Tibial nerve (tissue), 4 donors: ENCODE measurements around the gene ATP9B. TPM values are rescaled to one million over a fixed set of nuclear protein-coding genes. Genes with fewer than 3 reads are reported as not detected.
A peak's percentile ranks its signal among the peaks of the same experiment; 100 is the strongest.

ENCODE experiments used
- DNase-seq, 2 donors: peaks; one replicate each; pipeline ENCODE4 v3.0.0-alpha.2; 2019; ENCODE audit warnings: low spot score in 2 of 2
- H3K27ac ChIP-seq, 4 donors: fragments of 200-600 bp; sonication (generic) in 3 of 4; one replicate each; pipeline ENCODE4 v1.5.1; 2017 to 2019; ENCODE audit warnings: mild to moderate bottlenecking in 1 of 4
- H3K27me3 ChIP-seq, 2 donors: fragments of 200-600 bp; sonication (generic) in 1 of 2; one replicate each; pipeline versions ENCODE4 v1.5.1 to v1.6.0; 2017 to 2019
- H3K36me3 ChIP-seq, 3 donors: fragments of 200-600 bp; sonication (generic); one replicate each; pipeline ENCODE4 v1.5.1; 2018 to 2019
- H3K4me1 ChIP-seq, 4 donors: fragments of 200-600 bp; sonication (generic) in 3 of 4; one replicate each; pipeline ENCODE4 v1.5.1; 2017 to 2019
- H3K4me3 ChIP-seq, 4 donors: fragments of 200-600 bp; sonication (generic) in 3 of 4; one replicate each; pipeline ENCODE4 v1.5.1; 2017 to 2019; ENCODE audit warnings: mild to moderate bottlenecking in 1 of 4, moderate library complexity in 1 of 4
- H3K9me3 ChIP-seq, 4 donors: fragments of 200-600 bp; sonication (generic) in 3 of 4; one replicate each; pipeline ENCODE4 v1.5.1; 2017 to 2019
- EP300 ChIP-seq, 2 donors: sonication (generic); formaldehyde crosslinking; IDR thresholded peaks; one replicate each; pipeline ENCODE4 v1.6.1; 2017; ENCODE audit warnings: antibody characterized with exemption in 2 of 2, mild to moderate bottlenecking in 1 of 2
- POLR2A ChIP-seq, 2 donors: fragments of 450-650 bp; IDR thresholded peaks; one replicate each; pipeline ENCODE4 v1.6.1; 2017; ENCODE audit warnings: antibody characterized with exemption in 2 of 2, mild to moderate bottlenecking in 2 of 2, moderate library complexity in 2 of 2
- WGBS, 2 donors: methylation state at CpG; one replicate each; pipeline ENCODE4 v1.1.5; 2018; 5-methylcytosine and 5-hydroxymethylcytosine counted together
- total RNA-seq, 4 donors: library from RNA; depleted of rRNA; stranded (reverse); fragments of >200 nt; gene quantifications; one replicate each; pipeline ENCODE4 v1.1.0, GENCODE V29; 2016
- TF ChIP-seq, protein P1 (sequence below), 5 experiments: fragments of 200-600 bp in 3 of 5; fragments of 450-650 bp in 2 of 5; sonication (generic) in 3 of 5; IDR thresholded peaks; one replicate each; pipeline ENCODE4 v1.5.1; 2016 to 2019; ENCODE audit warnings: antibody characterized with exemption in 5 of 5, mild to moderate bottlenecking in 3 of 5, moderate library complexity in 2 of 5

Gene ATP9B
- total RNA-seq, 4 donors from 2014 or later = 56.9 to 68.7 (median 59.8) TPM

DNA sequence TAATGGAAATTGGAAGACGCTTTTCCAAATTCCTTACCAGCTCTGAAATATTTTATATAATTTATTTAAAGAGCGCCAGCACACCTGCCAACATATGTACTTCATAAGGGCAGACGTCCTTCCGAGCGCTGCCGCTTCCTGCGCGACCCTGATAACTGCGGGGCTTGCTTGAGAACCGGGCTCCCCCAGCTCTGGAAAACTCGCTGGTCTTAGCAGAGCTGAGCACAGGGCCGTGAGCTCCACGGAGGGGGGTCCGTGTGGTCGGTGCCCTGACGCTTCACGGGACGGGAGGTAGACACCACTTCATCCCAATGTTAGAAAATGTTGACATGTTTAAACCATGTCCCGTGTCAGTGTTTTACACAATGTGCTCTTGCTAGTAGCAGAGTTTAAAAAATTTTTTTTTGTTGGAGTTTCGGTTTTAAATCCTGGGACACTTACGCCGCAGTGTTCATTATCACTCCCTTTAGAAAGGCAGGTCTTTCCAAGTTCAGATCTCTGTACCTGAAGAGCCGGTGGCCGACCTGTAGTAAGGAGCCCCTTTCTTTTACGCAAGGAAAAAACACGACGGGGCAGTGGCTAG is 328.1 kb downstream of the ATP9B start:
- Histone ChIP-seq H3K4me1 (peaks cover 0 to 71% (median 40%) of the 10 kb centered on the region in 4 donors), H3K36me3 (no peaks in the 10 kb centered on the region), H3K9me3 (no peaks in the 10 kb centered on the region), H3K4me3 (peak overlapping the region; percentile 41 to 76 (median 52)), H3K27ac (peak overlapping the region; percentile 80 to 98 (median 94)), H3K27me3 (no peaks in the 10 kb centered on the region)
- WGBS, 2 donors = 65 to 72% methylated on average over 24 to 27 of the region's 27 CpGs
- TF ChIP-seq POLR2A (IDR thresholded peaks at IDR 0.05) = no peak
- TF ChIP-seq, protein P1, sequence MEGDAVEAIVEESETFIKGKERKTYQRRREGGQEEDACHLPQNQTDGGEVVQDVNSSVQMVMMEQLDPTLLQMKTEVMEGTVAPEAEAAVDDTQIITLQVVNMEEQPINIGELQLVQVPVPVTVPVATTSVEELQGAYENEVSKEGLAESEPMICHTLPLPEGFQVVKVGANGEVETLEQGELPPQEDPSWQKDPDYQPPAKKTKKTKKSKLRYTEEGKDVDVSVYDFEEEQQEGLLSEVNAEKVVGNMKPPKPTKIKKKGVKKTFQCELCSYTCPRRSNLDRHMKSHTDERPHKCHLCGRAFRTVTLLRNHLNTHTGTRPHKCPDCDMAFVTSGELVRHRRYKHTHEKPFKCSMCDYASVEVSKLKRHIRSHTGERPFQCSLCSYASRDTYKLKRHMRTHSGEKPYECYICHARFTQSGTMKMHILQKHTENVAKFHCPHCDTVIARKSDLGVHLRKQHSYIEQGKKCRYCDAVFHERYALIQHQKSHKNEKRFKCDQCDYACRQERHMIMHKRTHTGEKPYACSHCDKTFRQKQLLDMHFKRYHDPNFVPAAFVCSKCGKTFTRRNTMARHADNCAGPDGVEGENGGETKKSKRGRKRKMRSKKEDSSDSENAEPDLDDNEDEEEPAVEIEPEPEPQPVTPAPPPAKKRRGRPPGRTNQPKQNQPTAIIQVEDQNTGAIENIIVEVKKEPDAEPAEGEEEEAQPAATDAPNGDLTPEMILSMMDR (IDR thresholded peaks at IDR 0.05) = no peak
- no peak for TF ChIP-seq EP300 (IDR thresholded peaks at IDR 0.05)
- no peak for DNase-seq

DNA sequence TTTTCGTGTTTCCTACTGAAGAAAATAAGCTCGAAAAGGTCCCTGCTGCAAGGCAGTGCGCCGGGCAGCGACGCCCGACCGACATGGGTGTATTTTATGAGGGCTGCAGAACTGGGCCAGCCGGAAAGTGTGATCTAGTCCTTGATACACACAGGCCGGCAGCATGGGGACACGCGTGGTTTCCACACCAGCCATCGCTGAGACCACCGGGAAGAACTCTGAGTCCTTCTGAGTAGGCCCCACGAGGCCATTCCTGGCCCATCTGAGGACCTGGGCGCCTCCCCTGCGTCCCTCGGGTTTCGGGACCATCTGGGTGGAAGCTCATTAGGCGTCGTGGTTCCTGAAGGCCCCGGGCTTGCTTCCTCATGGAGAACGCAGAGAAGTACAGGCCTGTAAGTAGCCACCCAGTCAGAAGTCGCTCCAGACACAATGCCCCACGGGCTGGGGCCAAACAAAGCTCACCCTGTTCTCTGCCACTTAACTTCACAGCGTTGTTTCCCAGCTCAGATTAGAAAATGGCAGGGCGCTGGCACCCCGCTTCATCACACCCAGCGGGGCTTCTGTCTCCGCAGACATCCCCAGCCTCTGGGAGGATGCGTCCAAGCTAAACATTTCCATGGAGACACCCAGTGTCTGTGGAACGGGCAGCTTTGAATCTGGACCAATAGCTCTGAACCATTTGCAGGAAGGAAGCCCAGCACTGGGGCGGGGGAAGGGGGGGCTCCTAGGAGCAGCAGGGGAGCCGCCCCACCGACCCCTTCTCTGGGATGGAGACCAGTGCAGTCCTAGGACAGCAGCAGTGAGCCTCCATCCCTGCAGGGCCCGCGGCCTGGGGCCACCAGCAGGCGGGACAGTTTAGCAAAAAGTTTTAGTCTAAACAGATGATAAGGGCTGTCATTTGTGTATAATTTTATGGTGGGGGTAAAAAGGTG is 328.9 kb downstream of the ATP9B start:
- H3K27me3 ChIP-seq = no peaks in the 10 kb centered on the region
- peak overlapping the region; percentile 80 to 98 (median 94) for H3K27ac ChIP-seq
- no peak for TF ChIP-seq EP300 (IDR thresholded peaks at IDR 0.05)
- TF ChIP-seq POLR2A (IDR thresholded peaks at IDR 0.05) = no peak
- TF ChIP-seq, protein P1 (IDR thresholded peaks at IDR 0.05) = no peak
- no peak for DNase-seq
- H3K4me1 ChIP-seq = peaks cover 3 to 75% (median 42%) of the 10 kb centered on the region in 4 donors
- H3K36me3 ChIP-seq = no peaks in the 10 kb centered on the region
- 58 to 65% methylated on average over 36 to 38 of the region's 38 CpGs for WGBS, 2 donors
- peak overlapping the region in 2 of 4 donors; percentile 10 to 76 for H3K4me3 ChIP-seq
- no peaks in the 10 kb centered on the region for H3K9me3 ChIP-seq

DNA sequence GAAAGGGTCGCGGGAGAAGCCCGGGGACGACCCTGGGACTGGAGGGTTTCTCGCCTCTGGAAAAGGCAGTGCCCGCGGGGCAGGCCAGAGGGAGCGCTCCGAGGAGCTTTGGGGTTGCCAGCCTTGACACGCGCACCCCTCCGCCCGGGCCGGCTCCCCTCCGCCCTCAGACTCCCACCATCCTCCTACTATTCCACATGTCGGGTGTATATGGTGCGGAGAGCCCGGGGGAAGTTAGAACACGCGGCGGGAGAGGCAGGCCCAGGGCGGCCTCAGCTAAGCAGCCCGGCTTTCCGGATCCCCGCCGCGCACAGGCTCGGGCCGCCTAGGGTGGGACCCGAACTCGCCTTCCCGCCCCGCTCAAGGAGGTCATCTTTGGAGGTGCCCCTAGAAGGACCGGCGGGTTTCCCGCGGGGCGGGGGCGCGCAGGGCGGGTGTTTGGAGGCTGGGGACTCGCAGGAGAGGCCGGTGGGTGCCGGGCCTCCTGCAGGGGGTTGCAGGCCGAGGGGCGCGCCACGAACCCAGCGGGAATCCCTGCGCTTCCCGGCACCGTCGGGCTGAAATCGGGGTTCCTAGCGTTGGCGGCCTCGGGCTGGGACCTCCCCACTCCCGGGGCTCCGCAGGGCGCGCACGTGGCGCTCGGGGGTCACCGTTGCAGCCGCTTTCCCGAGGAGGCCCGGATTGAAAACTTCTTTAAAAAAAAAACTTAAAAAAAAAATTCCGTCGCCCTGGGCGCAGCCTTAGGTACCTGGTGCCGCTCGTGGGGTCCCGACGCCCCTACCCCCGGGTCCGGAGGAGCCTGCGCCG is 330.3 kb downstream of the ATP9B start:
- DNase-seq = no peak

DNA sequence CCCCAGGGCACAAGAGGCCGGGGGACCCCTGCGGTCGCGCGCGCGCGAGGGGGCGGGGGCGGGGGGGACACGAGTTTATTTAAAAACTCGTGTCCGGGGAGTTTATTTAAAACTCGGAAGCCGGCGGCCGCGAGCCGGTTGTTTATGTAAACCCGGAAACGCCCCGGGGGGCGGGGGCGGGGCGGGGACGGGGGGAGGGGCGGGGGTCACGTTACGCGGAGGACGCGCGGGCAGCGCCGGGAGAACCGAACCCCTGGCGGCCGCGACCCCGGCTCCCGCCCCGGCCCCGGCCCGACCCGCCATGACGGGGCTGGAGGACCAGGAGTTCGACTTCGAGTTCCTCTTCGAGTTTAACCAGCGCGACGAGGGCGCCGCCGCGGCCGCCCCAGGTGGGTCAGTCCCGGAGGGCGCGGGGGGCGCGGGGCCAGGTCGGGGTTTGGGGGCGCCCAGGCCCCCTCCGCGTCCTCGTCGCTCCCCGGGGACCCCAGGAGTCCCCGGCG is 330.9 kb downstream of the ATP9B start:
- H3K27me3 ChIP-seq = no peaks in the 10 kb centered on the region
- H3K4me3 ChIP-seq = peak overlapping the region; percentile 64 to 86 (median 72)
- no peaks in the 10 kb centered on the region for H3K9me3 ChIP-seq
- H3K27ac ChIP-seq = peak overlapping the region; percentile 80 to 98 (median 94)
- 0% methylated on average over 19 to 23 of the region's 71 CpGs for WGBS, 2 donors
- peaks cover 3 to 79% (median 45%) of the 10 kb centered on the region in 4 donors for H3K4me1 ChIP-seq
- no peaks in the 10 kb centered on the region for H3K36me3 ChIP-seq
- TF ChIP-seq, protein P1 (IDR thresholded peaks at IDR 0.05) = peak in 1 of 5 experiments; percentile 18
- TF ChIP-seq EP300 (IDR thresholded peaks at IDR 0.05) (no peak), POLR2A (IDR thresholded peaks at IDR 0.05) (peak in 1 of 2 donors; percentile 25)
- DNase-seq = peak; percentile 78 to 82

More for the DNA sequence above, 330.3 kb downstream of the ATP9B start:
- WGBS, 2 donors = 34 to 39% methylated on average over 60 of the region's 79 CpGs
- H3K4me1 ChIP-seq = peaks cover 3 to 79% (median 47%) of the 10 kb centered on the region in 4 donors
- peak overlapping the region; percentile 80 to 98 (median 94) for H3K27ac ChIP-seq
- no peaks in the 10 kb centered on the region for H3K36me3 ChIP-seq
- H3K4me3 ChIP-seq = peak overlapping the region; percentile 64 to 86 (median 72)
- no peaks in the 10 kb centered on the region for H3K27me3 ChIP-seq
- no peaks in the 10 kb centered on the region for H3K9me3 ChIP-seq
- TF ChIP-seq, protein P1 (IDR thresholded peaks at IDR 0.05) = no peak
- peak in 1 of 2 donors; percentile 11 for TF ChIP-seq EP300 (IDR thresholded peaks at IDR 0.05)
- TF ChIP-seq POLR2A (IDR thresholded peaks at IDR 0.05) = no peak
